Colonic mucosa (tissue), 4 donors: Measurements from ENCODE around the gene F8A3. TPM values are rescaled to one million over a fixed set of nuclear protein-coding genes. Genes with fewer than 3 reads are reported as not detected.
"Not testable (repeated sequence)": the region's sequence is repeated elsewhere in the genome, so short reads cannot be mapped to it uniquely, and the experiment has no call there.

ENCODE experiments used
- DNase-seq: peaks from one replicate; pipeline ENCODE4 v3.0.0-alpha.2; 2020
- H3K27ac ChIP-seq: fragments of 200-600 bp; one replicate; pipeline ENCODE4 v1.8.0; 2021
- H3K27me3 ChIP-seq: fragments of 200-600 bp; one replicate; pipeline ENCODE4 v1.8.0; 2021
- H3K36me3 ChIP-seq: fragments of 200-600 bp; one replicate; pipeline ENCODE4 v1.8.0; 2021
- H3K4me1 ChIP-seq: fragments of 200-600 bp; one replicate; pipeline ENCODE4 v1.8.0; 2021; ENCODE audit warnings: mild to moderate bottlenecking
- H3K4me3 ChIP-seq: fragments of 200-600 bp; one replicate; pipeline ENCODE4 v1.8.0; 2021
- H3K9ac ChIP-seq, 2 donors: one replicate each; pipeline ENCODE4 v1.7.0; 2013; ENCODE audit warnings: control low read depth in 2 of 2, low read depth in 2 of 2, low read length in 2 of 2
- H3K9me3 ChIP-seq: fragments of 200-600 bp; one replicate; pipeline ENCODE4 v1.8.0; 2021
- intact Hi-C: fragments of 100-400 bp; cut with DNase I; formaldehyde crosslinking; loops from one replicate; pipeline ENCODE4 v1.14.1; 2022
- total RNA-seq, 2 donors: library from RNA; stranded (reverse); fragmentation: NEBNext Ultra II Directional in 1 of 2; extraction: Animal tissue kit (Norgen Biotek cat#: 25700) in 1 of 2; gene quantifications; one replicate each; pipeline ENCODE4 v1.2.1, GENCODE V29; 2021
- TF ChIP-seq, protein P1 (sequence below): fragments of 200-600 bp; IDR thresholded peaks from one replicate; pipeline ENCODE4 v1.8.0; 2022; ENCODE audit warnings: antibody characterized with exemption, mild to moderate bottlenecking
- donor health status: healthy.
- donor health status: DM: no; HTN: no; CAD: no.
- donor health status: DM: no; HTN: no; CAD: no.

The F8A3 gene
- total RNA-seq: 10 to 100 TPM in 1 of 2 donors, not detected in 1; 14.6 TPM

DNA sequence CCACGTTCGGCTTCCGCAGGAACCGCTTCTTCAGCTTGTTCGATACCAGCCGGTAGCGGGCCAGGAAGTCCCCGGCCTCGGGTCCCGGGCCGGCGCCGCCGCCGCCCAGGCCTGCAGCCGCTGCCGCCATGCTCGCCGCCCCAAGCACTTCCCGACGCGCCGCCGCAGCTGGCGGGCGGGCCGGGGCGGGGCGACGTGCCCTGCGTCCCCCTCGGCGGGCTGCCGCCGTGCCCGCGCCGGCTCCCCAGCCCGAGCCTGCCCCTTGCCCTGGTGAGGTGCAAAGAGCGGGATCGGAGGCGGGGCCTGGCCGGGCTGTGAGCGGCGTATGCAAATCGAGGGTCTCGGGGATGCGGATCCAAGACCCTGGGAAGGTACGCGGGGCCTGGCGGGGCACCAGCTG lies at the start of gene F8A3:
F8A3 (minus strand) TSS at position 150 of the 400 bp plus-strand sequence; CDS start at position 130, 20 bp downstream.
- H3K4me3 ChIP-seq, intact Hi-C loops, DNase-seq, H3K9ac ChIP-seq, H3K36me3 ChIP-seq, H3K9me3 ChIP-seq, H3K27me3 ChIP-seq, H3K4me1 ChIP-seq, H3K27ac ChIP-seq: not testable (repeated sequence)

DNA sequence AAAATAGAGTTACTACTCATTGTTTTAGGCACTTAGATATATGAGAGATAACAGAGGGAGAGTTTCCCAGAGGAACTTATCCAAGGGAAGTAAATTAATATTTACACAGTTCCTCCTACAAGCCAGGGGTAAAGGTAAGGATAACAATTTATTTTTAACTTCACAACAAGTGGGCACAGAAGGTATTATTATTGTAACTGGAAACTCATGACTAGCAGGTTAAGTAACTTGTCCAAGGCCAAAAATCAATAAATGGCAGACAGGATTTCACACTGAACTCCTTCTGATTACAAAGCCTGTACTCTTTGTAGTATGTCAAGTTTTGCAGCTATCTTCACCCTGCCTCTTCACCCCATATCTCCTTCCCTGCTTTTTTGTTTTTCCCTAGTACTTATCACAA lies 46.9 kb upstream of the F8A3 start:
- no peaks in the 10 kb centered on the region for H3K27me3 ChIP-seq
- no peak for DNase-seq

DNA sequence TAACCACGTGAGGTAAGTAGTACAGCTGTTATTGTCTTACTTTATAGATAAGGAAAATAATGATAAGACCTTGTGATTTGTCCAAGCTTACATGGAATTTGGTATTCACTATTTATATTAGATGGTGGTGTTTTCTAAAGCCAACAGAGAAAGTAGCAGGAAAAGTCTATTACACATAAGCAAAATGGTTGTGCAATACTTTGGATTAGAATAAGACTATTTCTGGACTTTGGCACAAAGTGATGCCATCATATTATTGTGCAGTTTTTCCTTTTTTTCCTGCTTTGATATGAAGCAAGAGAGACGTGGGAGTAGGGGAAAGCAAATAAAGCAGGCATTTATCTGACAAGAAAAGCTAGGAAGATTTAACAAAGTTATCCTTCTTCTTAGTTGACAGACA lies 36.7 kb upstream of the F8A3 start:
- H3K27ac ChIP-seq, H3K9ac ChIP-seq, H3K4me1 ChIP-seq, H3K4me3 ChIP-seq, H3K36me3 ChIP-seq, H3K27me3 ChIP-seq, DNase-seq, H3K9me3 ChIP-seq, intact Hi-C loops: not testable (repeated sequence)

More for the DNA sequence above, 46.9 kb upstream of the F8A3 start:
- no peak overlapping the region for H3K4me3 ChIP-seq
- no peaks in the 10 kb centered on the region for H3K4me1 ChIP-seq
- H3K9ac ChIP-seq: no peak overlapping the region
- no peaks in the 10 kb centered on the region for H3K36me3 ChIP-seq
- no peaks in the 10 kb centered on the region for H3K9me3 ChIP-seq
- TF ChIP-seq, protein P1, sequence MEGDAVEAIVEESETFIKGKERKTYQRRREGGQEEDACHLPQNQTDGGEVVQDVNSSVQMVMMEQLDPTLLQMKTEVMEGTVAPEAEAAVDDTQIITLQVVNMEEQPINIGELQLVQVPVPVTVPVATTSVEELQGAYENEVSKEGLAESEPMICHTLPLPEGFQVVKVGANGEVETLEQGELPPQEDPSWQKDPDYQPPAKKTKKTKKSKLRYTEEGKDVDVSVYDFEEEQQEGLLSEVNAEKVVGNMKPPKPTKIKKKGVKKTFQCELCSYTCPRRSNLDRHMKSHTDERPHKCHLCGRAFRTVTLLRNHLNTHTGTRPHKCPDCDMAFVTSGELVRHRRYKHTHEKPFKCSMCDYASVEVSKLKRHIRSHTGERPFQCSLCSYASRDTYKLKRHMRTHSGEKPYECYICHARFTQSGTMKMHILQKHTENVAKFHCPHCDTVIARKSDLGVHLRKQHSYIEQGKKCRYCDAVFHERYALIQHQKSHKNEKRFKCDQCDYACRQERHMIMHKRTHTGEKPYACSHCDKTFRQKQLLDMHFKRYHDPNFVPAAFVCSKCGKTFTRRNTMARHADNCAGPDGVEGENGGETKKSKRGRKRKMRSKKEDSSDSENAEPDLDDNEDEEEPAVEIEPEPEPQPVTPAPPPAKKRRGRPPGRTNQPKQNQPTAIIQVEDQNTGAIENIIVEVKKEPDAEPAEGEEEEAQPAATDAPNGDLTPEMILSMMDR: no peak
- H3K27ac ChIP-seq: no peak overlapping the region
- intact Hi-C loops: no loop called here

DNA sequence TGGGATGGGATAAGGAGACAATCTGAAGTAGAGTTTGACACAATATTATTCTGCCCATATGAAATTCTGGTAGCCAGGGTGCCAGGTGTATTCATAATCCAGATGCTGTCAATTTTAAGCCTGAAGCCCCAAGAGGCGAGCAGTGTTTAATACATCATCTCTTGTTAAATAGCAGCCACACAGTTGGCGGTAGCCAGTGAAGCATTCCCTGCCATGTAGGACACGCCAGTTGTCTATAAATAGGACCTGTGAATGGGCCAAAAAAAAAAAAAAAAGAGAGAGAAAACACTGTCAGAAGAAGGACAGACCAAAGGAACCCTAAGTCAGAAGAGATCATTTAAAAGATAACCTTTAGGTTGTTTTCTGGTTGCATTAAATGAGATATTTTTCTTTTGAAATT lies 33.0 kb upstream of the F8A3 start:
- H3K4me3 ChIP-seq, H3K9me3 ChIP-seq, H3K9ac ChIP-seq, H3K4me1 ChIP-seq, H3K27ac ChIP-seq, H3K36me3 ChIP-seq, H3K27me3 ChIP-seq, DNase-seq, intact Hi-C loops: not testable (repeated sequence)

DNA sequence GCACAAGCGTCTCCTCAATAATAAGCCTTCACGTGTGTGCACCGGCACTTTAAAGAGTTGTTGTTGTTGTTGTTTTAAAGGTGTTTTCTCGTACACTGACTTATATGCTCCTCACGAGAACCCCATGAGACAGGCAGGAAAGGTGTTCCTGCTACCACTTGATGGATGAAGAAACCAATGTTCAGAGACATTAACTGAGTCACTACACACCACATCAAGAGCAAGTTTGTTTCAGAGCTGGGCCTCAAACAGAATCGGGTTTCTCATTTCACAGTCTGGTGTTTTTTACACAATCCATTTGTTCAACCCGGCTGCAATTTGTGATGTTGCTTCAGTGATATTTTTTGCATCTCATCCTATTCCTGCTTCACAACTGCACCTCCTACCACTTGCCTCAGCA lies 18.7 kb upstream of the F8A3 start:
- H3K27ac ChIP-seq, H3K4me3 ChIP-seq, DNase-seq, H3K9ac ChIP-seq, intact Hi-C loops, H3K9me3 ChIP-seq, H3K27me3 ChIP-seq, H3K36me3 ChIP-seq, H3K4me1 ChIP-seq: not testable (repeated sequence)

DNA sequence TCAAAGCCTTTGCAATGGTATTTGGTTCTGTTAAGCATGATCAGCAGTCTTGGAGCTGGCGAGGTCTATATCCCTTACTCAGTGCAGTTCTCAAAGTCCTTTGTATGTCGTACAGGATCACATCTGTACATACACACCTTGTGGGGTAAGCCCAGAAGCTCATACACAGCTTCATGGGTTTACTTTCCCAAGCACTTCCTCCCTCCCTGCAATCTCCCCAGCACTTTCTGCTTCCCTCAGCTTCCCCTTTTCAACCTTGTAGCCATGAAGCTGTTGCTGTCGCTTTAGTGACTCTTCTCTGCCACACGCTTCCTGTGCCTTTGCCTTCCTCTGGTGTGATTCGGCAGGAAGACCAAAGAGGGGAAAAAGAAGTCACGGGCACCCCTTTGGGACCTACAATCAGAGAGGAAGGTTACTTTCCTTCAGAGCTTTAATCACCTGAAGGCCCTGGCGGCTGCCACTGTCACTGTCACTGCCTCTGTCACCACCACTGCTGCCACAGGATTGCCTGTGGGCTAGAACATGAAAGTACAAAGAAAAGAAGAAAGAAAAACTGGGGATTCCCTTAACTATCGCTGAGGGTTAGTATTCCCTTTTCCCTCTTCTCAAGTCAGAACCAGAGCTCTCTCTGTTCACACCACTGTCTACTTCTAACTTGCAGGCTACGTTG lies 8.0 kb upstream of the F8A3 start:
- not testable (repeated sequence) for H3K27me3 ChIP-seq

DNA sequence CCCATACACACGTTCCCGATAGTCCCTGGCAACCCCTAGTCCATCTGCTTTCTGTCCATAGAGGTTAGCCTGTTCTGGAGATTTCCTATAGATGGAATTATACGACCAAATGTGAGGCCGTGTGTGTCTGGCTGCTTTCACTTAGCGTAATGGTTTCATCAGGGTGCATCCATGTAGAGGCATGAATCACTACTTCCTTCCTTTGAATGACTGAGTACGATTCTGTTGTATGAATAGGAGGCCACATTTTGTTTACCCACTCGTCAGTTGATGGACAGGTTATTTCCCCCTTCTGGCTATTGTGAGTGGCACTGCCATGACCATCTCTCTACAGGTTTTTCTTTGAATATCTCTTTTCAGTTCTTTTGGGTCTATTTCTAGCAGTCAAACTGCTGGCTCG lies 2.1 kb upstream of the F8A3 start:
- H3K9me3 ChIP-seq, intact Hi-C loops, H3K36me3 ChIP-seq, H3K4me3 ChIP-seq, H3K4me1 ChIP-seq, H3K9ac ChIP-seq, H3K27me3 ChIP-seq, DNase-seq, H3K27ac ChIP-seq: not testable (repeated sequence)

More for the DNA sequence above, 8.0 kb upstream of the F8A3 start:
- H3K9me3 ChIP-seq, H3K27ac ChIP-seq, H3K4me1 ChIP-seq, H3K4me3 ChIP-seq, H3K9ac ChIP-seq, intact Hi-C loops, H3K36me3 ChIP-seq, DNase-seq: not testable (repeated sequence)

DNA sequence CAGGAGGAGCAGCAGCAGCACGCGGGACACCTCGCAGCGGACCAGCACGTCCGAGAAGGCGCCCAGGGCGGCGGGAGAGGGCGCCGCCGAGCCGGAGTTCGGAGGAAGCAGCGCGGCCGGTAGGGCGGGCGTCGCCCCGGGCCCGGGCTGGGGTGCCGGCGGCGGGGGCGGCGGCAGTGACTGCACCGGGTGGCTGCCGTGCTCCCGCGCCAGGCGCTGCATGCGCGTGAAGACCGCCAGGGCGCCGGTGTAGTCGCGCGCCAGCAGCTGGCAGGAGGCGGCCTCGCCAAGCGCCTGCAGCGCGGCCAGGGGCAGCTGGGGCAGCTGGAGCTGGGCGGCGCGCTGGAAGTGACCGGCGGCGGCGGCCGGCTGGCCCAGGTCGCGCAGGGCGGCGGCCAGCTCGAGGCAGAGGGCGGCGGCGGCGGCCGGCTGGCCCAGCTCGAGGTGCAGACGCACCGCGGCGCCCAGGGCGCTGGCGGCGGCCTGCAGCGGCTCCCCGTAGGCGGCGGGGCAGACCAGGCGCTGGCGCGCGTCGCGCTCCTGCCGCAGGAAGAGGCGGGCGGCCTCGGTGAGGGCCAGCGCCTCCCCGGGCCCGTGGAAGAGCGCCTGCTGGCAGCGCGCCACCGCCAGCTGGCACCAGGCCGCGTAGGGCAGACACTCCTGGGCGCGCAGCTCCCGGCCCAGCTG lies 516 bp downstream of the F8A3 start:
- H3K4me1 ChIP-seq, H3K27ac ChIP-seq, H3K27me3 ChIP-seq, DNase-seq, intact Hi-C loops, H3K9ac ChIP-seq, H3K9me3 ChIP-seq, H3K4me3 ChIP-seq, H3K36me3 ChIP-seq: not testable (repeated sequence)

DNA sequence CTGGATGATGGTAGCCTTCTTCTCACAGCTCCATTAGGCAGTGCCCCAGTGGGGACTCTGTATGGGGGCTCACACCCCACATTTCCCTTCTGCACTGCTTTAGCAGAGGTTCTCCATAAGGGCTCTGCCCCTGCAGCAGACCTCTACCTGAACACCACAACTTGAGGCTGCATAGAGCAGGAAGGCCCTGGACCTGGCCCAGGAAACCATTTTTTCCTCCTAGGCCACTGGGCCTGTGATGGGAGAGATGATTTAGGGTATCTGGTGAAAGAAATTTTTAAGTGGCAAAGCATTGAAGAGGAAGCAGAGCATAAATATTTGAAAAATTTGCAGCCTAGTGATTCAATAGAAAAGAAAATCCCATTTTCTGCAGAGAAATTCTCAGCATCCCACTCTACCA lies 17.3 kb downstream of the F8A3 start:
- no peak overlapping the region for H3K9ac ChIP-seq
- no peaks in the 10 kb centered on the region for H3K27me3 ChIP-seq
- H3K9me3 ChIP-seq: no peaks in the 10 kb centered on the region
- no peak for DNase-seq
- H3K36me3 ChIP-seq: no peaks in the 10 kb centered on the region
- H3K4me1 ChIP-seq: no peaks in the 10 kb centered on the region
- no peak overlapping the region for H3K27ac ChIP-seq
- intact Hi-C loops: no loop called here
- TF ChIP-seq, protein P1: no peak
- H3K4me3 ChIP-seq: no peak overlapping the region
